SK-N-SH (cell line): ENCODE data around the gene RBMS1. TPM values are rescaled to one million over a fixed set of nuclear protein-coding genes. Genes with fewer than 3 reads are reported as not detected.
A peak's percentile ranks its signal among the peaks of the same experiment; 100 is the strongest.

Experiments
- CTCF ChIA-PET: fragments of 300-600, 350-600 bp; formaldehyde crosslinking; extraction: SDS; loops from one replicate; lab custom pipeline; 2021; lab: Yijun Ruan, JAX
- POLR2A ChIA-PET: fragments of 350-600 bp; sonication (Branson Sonifier 250); formaldehyde crosslinking; extraction: SDS; loops from one replicate; lab custom pipeline; 2020; ENCODE audit warnings: antibody characterized with exemption, inconsistent platforms; lab: Yijun Ruan, JAX
- DNase-seq: peaks from one replicate; pipeline ENCODE4 v3.0.0; 2012
- H2AFZ ChIP-seq: fragments of 200-600 bp; sonication (generic); 2 replicates; pipeline ENCODE4 v1.8.1; 2016; ENCODE audit warnings: antibody characterized with exemption, mild to moderate bottlenecking, low read depth
- H3F3A ChIP-seq: fragments of 200-600 bp; sonication (generic); replicated peaks from 2 replicates; pipeline ENCODE3; 2016; ENCODE audit warnings: antibody characterized with exemption, mild to moderate bottlenecking; ENCODE audit not compliant: insufficient read depth
- H3K27ac ChIP-seq, 2 experiments: fragments of 200-500 bp in 1 of 2; fragments of 200-600 bp in 1 of 2; sonication (Bioruptor generic) in 1 of 2; sonication (generic), shearing (Covaris generic) in 1 of 2; 2 replicates each; pipeline versions ENCODE4 v1.5.1 to v1.6.1; 2014 to 2016; ENCODE audit warnings: low read depth in 2 of 2, inconsistent platforms in 1 of 2, low read length in 1 of 2, mild to moderate bottlenecking in 1 of 2, mixed read lengths in 1 of 2
- H3K27me3 ChIP-seq: fragments of 200-600 bp; sonication (generic), shearing (Covaris generic); 2 replicates; pipeline ENCODE4 v1.6.1; 2016; ENCODE audit warnings: mixed run types; ENCODE audit not compliant: insufficient read depth
- H3K36me3 ChIP-seq, 2 experiments: fragments of 200-500 bp in 1 of 2; fragments of 200-600 bp in 1 of 2; sonication (Bioruptor generic) in 1 of 2; sonication (generic) in 1 of 2; replicated peaks in 1 of 2; 2 replicates each; pipeline versions ENCODE3 to v1.5.1; 2014 to 2016; ENCODE audit warnings: low read length in 1 of 2, mild to moderate bottlenecking in 1 of 2; ENCODE audit not compliant: insufficient read depth in 2 of 2, control insufficient read depth in 1 of 2
- H3K4me1 ChIP-seq, 2 experiments: fragments of 200-500 bp in 1 of 2; fragments of 200-600 bp in 1 of 2; sonication (Bioruptor generic) in 1 of 2; sonication (generic), shearing (Covaris generic) in 1 of 2; 2 replicates each; pipeline versions ENCODE4 v1.5.1 to v1.6.1; 2014 to 2016; ENCODE audit warnings: low read depth in 1 of 2, low read length in 1 of 2, mixed run types in 1 of 2; ENCODE audit not compliant: insufficient read depth in 2 of 2, control insufficient read depth in 1 of 2
- H3K4me2 ChIP-seq: fragments of 200-600 bp; sonication (generic), shearing (Covaris generic); 2 replicates; pipeline ENCODE4 v1.6.1; 2017; ENCODE audit warnings: mixed run types
- H3K4me3 ChIP-seq, 2 experiments: fragments of 200-500 bp in 1 of 2; fragments of 200-600 bp in 1 of 2; sonication (Bioruptor generic) in 1 of 2; sonication (generic), shearing (Covaris generic) in 1 of 2; 2 replicates each; pipeline versions ENCODE4 v1.5.1 to v1.8.1; 2014 to 2016; ENCODE audit warnings: low read depth in 2 of 2, inconsistent platforms in 1 of 2, low read length in 1 of 2, mild to moderate bottlenecking in 1 of 2, mixed read lengths in 1 of 2, moderate library complexity in 1 of 2
- H3K79me2 ChIP-seq: fragments of 200-600 bp; sonication (generic); 2 replicates; pipeline ENCODE4 v1.8.1; 2017; ENCODE audit warnings: mild to moderate bottlenecking; ENCODE audit not compliant: insufficient read depth
- H3K9ac ChIP-seq: fragments of 200-600 bp; sonication (generic); 2 replicates; pipeline ENCODE4 v1.6.1; 2017; ENCODE audit warnings: mixed run types
- H3K9me2 ChIP-seq: fragments of 200-600 bp; sonication (generic); 2 replicates; pipeline ENCODE4 v1.6.1; 2017; ENCODE audit warnings: mixed run types
- H3K9me3 ChIP-seq: fragments of 200-600 bp; sonication (generic); 2 replicates; pipeline ENCODE4 v1.6.1; 2017; ENCODE audit warnings: mixed run types, mild to moderate bottlenecking, moderate library complexity
- H4K20me1 ChIP-seq: fragments of 200-600 bp; sonication (generic); 2 replicates; pipeline ENCODE4 v1.6.1; 2017; ENCODE audit warnings: mild to moderate bottlenecking, mixed run types; ENCODE audit not compliant: insufficient read depth
- ELF1 ChIP-seq: IDR thresholded peaks from 2 replicates; pipeline ENCODE4 v1.4.0; 2012
- EP300 ChIP-seq, 2 experiments: IDR thresholded peaks; 2 replicates each; pipeline versions ENCODE4 v1.4.0 to v1.6.1; 2012; ENCODE audit warnings: borderline replicate concordance in 1 of 2, low read depth in 1 of 2, low read length in 1 of 2
- EZH2phosphoT487 ChIP-seq: fragments of 200-600 bp; sonication (generic); IDR thresholded peaks from 2 replicates; pipeline ENCODE4 v1.6.1; 2017; ENCODE audit warnings: low read depth, mixed run types, mild to moderate bottlenecking, antibody characterized with exemption, moderate library complexity, borderline replicate concordance
- GABPA ChIP-seq: IDR thresholded peaks from 2 replicates; pipeline ENCODE4 v1.4.0; 2012; ENCODE audit warnings: low read depth, mild to moderate bottlenecking
- MXI1 ChIP-seq: IDR thresholded peaks from 2 replicates; pipeline ENCODE4 v1.6.1; 2012; ENCODE audit warnings: mild to moderate bottlenecking, low read depth, low read length, improper control_type of control experiment
- NFIC ChIP-seq: IDR thresholded peaks from 2 replicates; pipeline ENCODE4 v1.4.0; 2012; ENCODE audit warnings: borderline replicate concordance
- POLR2AphosphoS5 ChIP-seq: IDR thresholded peaks from 2 replicates; pipeline ENCODE4 v1.6.1; 2012; ENCODE audit warnings: low read depth, low read length
- RAD21 ChIP-seq: IDR thresholded peaks from 2 replicates; pipeline ENCODE4 v1.6.1; 2012; ENCODE audit warnings: mild to moderate bottlenecking, low read length
- RCOR1 ChIP-seq: fragments of 150-350 bp; IDR thresholded peaks from 2 replicates; pipeline ENCODE4 v1.6.1; 2017; ENCODE audit warnings: antibody characterized with exemption, low read length
- REST ChIP-seq: IDR thresholded peaks from 2 replicates; pipeline ENCODE4 v1.6.1; 2012; ENCODE audit warnings: mild to moderate bottlenecking, low read depth, low read length, moderate library complexity
- RFX5 ChIP-seq: IDR thresholded peaks from 2 replicates; pipeline ENCODE4 v1.6.1; 2012; ENCODE audit warnings: mild to moderate bottlenecking, improper control_type of control experiment, low read length
- TAF1 ChIP-seq: IDR thresholded peaks from 2 replicates; pipeline ENCODE4 v1.6.1; 2012; ENCODE audit warnings: low read depth, mild to moderate bottlenecking, low read length, moderate library complexity, borderline replicate concordance
- TEAD4 ChIP-seq: IDR thresholded peaks from 2 replicates; pipeline ENCODE4 v1.4.0; 2012; ENCODE audit warnings: mild to moderate bottlenecking, borderline replicate concordance; ENCODE audit not compliant: insufficient read depth
- USF2 ChIP-seq: fragments of 150-350 bp; IDR thresholded peaks from 2 replicates; pipeline ENCODE4 v1.6.1; 2017; ENCODE audit warnings: antibody characterized with exemption, low read length, low read depth, borderline replicate concordance
- YY1 ChIP-seq: IDR thresholded peaks from 2 replicates; pipeline ENCODE4 v1.4.0; 2012; ENCODE audit warnings: low read depth, mild to moderate bottlenecking
- WGBS: methylation state at CpG from one replicate; pipeline ENCODE4 v1.1.6; 2017; ENCODE audit warnings: low lambda C conversion rate; 5-methylcytosine and 5-hydroxymethylcytosine counted together
- polyA plus RNA-seq, 3 experiments: library from polyadenylated mRNA; depleted of rRNA; stranded (reverse); fragments of >200 nt; gene quantifications; 2 replicates each; pipeline ENCODE4 v1.2.3, GENCODE V29; 2012

RBMS1 gene
- polyA plus RNA-seq, 1 of the 3 experiments (the other 2 are of a cell fraction), result 56.5 TPM

DNA sequence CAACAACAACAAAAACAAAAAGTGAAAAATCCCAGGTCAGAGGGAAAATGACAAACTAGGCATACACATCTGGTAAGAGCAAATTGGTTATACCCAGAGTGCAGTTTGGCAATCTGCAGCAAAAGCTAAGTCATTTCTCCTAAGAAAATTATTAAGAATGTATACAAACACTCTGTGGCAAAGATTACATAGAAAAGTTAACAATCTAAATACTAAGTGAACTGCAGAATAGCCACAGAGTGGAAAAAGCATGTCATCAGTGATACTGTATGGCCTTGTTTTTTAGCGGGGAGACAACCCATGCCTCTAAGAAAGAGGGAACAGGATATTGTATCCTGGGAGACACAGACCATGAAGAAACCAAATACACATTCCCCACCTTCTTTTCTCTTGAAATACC, 157.5 kb downstream of the RBMS1 start:
- whole genome bisulfite sequencing, result 89% methylated on average over 1 of the region's 1 CpG
- Histone ChIP-seq H3K9me3 (no peaks in the 10 kb centered on the region), H3K79me2 (peaks cover 99% of the 10 kb centered on the region), H2AFZ (no peak overlapping the region), H3K27ac (peak overlapping the region in 1 of 2 experiments; percentile 52; a peak in 1 of 4 replicates), H3K4me1 (peaks cover 15 to 48% of the 10 kb centered on the region in 2 experiments; a peak in 3 of 4 replicates), H3K4me2 (no peak overlapping the region), H3K4me3 (no peak overlapping the region), H3K36me3 (peaks cover 4 to 6% of the 10 kb centered on the region in 2 experiments), H3K9me2 (no peaks in the 10 kb centered on the region), H3F3A (peaks cover 24% of the 10 kb centered on the region), H4K20me1 (peaks cover 94% of the 10 kb centered on the region), H3K9ac (no peak overlapping the region), H3K27me3 (no peaks in the 10 kb centered on the region)
- CTCF ChIA-PET, result interaction anchor here (1.1 to 2.5 kb wide), 5 partner anchors 11 to 728 kb away, joined by 3 to 8 read pairs (median 4); no protein-coding TSS in a partner anchor
- POLR2A ChIA-PET, result no interaction called here
- TF ChIP-seq RCOR1, result no peak
- TF ChIP-seq GABPA, result no peak
- TF ChIP-seq RFX5, result no peak
- no peak for TF ChIP-seq RAD21
- DNase-seq, result no peak

DNA sequence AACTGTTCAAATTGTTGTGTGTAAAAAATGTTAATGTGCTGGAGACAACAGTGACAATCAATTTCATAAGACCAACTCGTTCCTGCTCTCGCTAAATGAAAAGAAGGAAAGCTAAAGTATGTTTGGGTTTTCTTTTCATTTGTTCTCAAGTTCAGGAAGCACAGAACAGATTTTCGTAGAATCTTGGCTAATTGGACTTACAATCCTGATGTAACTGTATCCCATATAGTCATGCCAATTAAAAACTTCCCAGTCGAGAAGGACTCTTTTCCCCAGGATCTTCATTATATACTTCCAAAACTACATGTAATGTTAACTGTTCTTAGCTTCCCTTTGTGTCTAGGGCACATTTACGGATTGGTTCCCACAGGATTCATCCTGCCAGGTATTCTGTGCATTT, 158.2 kb downstream of the RBMS1 start:
- peaks cover 24% of the 10 kb centered on the region for H3F3A ChIP-seq
- no peak overlapping the region for H3K4me3 ChIP-seq
- no peak overlapping the region for H3K4me2 ChIP-seq
- no peak for DNase-seq
- H3K9ac ChIP-seq, result no peak overlapping the region
- WGBS, result 91% methylated on average over 5 of the region's 5 CpGs
- POLR2A ChIA-PET, result interaction anchor here (1.1 kb wide), 1 partner anchor 71 kb away, joined by 6 read pairs; no protein-coding TSS in a partner anchor
- H3K9me3 ChIP-seq, result no peaks in the 10 kb centered on the region
- peak overlapping the region in 1 of 2 experiments; percentile 52; a peak in 1 of 4 replicates for H3K27ac ChIP-seq
- H3K79me2 ChIP-seq, result peaks cover 99% of the 10 kb centered on the region
- TF ChIP-seq NFIC (no peak), TAF1 (no peak)
- H3K27me3 ChIP-seq, result no peaks in the 10 kb centered on the region
- H3K36me3 ChIP-seq, result peaks cover 3 to 8% of the 10 kb centered on the region in 2 experiments
- H2AFZ ChIP-seq, result no peak overlapping the region
- peaks cover 15 to 48% of the 10 kb centered on the region in 2 experiments; a peak in 3 of 4 replicates for H3K4me1 ChIP-seq
- H3K9me2 ChIP-seq, result no peaks in the 10 kb centered on the region
- peaks cover 95% of the 10 kb centered on the region for H4K20me1 ChIP-seq
- CTCF ChIA-PET, result interaction anchor here (0.9 to 3.7 kb wide), 5 partner anchors 11 to 729 kb away, joined by 3 to 25 read pairs (median 4); no protein-coding TSS in a partner anchor

GRCh38 chr2:160334028-160334741, 159.4 kb downstream of the RBMS1 start:
- ChIA-PET POLR2A (no interaction called here), CTCF (interaction anchor here (1.0 to 3.7 kb wide), 5 partner anchors 10 to 642 kb away, joined by 3 to 25 read pairs (median 5); no protein-coding TSS in a partner anchor)
- Histone ChIP-seq H3K27me3 (no peaks in the 10 kb centered on the region), H4K20me1 (peaks cover 95% of the 10 kb centered on the region), H3K27ac (peak overlapping the region in 1 of 2 experiments; percentile 52; a peak in 3 of 4 replicates), H3K9me3 (no peaks in the 10 kb centered on the region), H3K9ac (no peak overlapping the region), H3K4me1 (peaks cover 14 to 42% of the 10 kb centered on the region in 2 experiments; a peak in 3 of 4 replicates), H3K79me2 (peaks cover 99% of the 10 kb centered on the region), H3K4me3 (no peak overlapping the region), H3K36me3 (peaks cover 0 to 12% of the 10 kb centered on the region in 2 experiments), H3K9me2 (no peaks in the 10 kb centered on the region), H2AFZ (no peak overlapping the region), H3K4me2 (0 out of 2 replicates have a peak overlapping the region, but pooled peaks have one; percentile 19), H3F3A (peaks cover 24% of the 10 kb centered on the region)
- no peak for DNase-seq
- WGBS, result 46% methylated on average over 4 of the region's 4 CpGs
- TF ChIP-seq EP300 (IDR thresholded peaks at IDR 0.05; ENCODE audit: borderline replicate concordance in 1 of 2, low read depth in 1 of 2, low read length in 1 of 2) (no peak), REST (no peak), EZH2phosphoT487 (no peak), YY1 (no peak), ELF1 (no peak), USF2 (no peak), POLR2AphosphoS5 (0 out of 2 replicates have a peak, but pooled peaks have one; percentile 30), RFX5 (no peak), TEAD4 (no peak), MXI1 (no peak)
